A172 (cell line): ENCODE data around the gene FABP6. TPM values are rescaled to one million over a fixed set of nuclear protein-coding genes. Genes with fewer than 3 reads are reported as not detected.
"Not testable (repeated sequence)": the region's sequence is repeated elsewhere in the genome, so short reads cannot be mapped to it uniquely, and the experiment has no call there.

Experiments used
- DNase-seq: peaks from one replicate; pipeline ENCODE4 v3.0.0-alpha.2; 2015; ENCODE audit warnings: low spot score
- total RNA-seq: library from RNA; depleted of rRNA; stranded (reverse); fragments of >200 nt; shearing (Covaris generic); gene quantifications from 2 replicates; pipeline ENCODE4 v1.2.3, GENCODE V29; 2014

The FABP6 gene
- total RNA-seq, 1 experiment from 2014 or later: 0.17 TPM

DNA sequence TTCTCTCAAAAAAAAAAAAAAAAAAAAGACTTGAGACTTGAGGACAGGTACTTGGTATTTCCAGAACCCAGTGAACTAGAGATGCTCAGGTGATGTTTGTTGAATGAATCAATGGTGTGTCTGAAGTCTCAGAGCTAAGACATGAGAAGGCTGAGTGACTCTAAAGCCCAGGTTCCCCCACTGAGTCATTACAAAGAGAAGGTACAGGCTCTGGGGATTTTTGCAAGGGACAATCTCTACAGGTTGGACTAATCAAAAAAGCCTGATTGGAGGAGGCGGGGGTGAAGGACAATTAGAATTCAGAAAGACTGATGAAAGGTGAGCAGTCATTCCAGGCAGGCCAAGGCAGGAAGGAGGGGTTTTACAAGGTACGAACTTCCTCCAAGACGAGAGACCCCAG lies 8.2 kb upstream of the FABP6 start:
- DNase-seq: no peak

DNA sequence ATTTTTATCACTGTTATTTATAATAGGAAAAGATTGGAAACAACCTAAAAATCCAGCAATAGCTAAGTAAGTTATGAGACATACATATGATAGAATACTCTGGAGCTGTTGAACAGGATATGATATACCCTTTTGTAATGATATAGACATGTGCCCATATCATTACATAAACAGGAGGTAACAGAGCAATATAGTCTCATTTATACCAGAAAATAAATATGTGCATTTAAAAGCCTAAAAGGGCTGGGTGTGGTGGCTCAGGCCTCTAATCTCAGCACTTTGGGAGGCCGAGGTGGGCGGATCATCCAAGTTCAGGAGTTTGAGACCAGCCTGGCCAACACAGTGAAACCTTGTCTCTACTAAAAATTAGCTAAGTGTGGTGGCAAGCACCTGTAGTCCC lies 2.3 kb upstream of the FABP6 start:
- no peak for DNase-seq

DNA sequence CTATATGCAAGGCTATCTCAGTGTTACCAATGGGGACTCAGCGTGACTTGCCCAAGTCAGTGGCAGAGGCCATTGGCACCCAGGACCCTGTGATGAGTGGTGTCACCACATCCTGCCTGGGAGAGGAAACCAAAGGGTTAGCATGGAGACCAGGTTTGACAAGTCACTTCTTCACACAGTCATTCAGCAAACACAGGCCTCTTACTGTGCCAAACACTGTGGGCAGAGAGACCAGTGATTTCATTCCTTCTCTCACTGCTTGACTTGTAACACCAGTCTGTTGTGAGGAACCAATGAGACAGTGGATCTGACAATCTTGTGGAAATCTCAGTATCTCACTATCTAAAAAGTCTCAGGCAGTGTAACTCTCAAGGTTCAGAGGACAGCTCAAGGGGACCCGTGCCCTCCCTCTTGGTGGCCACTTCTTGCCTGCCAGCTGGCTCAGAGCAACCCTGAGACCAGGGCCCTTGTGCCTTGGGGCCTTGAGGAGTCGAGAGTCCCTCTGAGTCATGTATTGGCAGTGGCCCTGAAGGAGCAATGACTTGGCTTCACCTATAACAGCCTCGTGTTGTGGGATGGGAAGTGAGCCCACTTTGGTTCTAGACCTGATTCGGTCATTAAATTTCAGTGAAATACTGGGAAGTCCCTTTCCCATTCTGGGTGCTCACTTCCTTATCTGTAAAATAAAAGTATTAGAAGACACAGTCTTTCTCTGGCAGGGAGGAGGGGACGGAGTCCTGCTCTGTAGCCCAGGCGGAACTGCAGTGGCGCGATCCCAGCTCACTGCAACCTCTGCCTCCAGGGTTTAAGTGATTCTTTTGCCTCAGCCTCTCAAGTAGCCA lies 1.6 kb downstream of the FABP6 start:
- DNase-seq: peak; percentile 85

DNA sequence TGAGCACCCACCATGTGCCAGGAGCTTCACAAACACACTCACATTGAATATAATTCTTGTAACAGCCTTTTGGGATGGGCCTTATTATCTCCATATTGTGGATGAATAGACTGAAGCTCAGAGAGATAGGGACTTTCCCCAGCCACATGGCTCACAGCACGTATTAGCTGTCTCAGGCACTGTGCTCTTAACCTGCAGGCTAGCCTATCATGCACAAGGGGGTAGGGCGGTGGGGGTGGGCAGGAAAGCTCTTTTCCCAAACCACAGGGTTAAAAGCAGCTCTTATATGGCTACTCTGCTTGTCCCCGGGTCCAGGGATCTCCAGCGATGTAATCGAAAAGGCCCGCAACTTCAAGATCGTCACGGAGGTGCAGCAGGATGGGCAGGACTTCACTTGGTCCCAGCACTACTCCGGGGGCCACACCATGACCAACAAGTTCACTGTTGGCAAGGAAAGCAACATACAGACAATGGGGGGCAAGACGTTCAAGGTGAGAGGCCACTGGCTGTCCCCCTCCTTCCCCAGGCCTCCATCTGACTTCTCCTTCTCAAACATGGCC lies 2.6 kb downstream of the FABP6 start:
- DNase-seq: peak; percentile 11

DNA sequence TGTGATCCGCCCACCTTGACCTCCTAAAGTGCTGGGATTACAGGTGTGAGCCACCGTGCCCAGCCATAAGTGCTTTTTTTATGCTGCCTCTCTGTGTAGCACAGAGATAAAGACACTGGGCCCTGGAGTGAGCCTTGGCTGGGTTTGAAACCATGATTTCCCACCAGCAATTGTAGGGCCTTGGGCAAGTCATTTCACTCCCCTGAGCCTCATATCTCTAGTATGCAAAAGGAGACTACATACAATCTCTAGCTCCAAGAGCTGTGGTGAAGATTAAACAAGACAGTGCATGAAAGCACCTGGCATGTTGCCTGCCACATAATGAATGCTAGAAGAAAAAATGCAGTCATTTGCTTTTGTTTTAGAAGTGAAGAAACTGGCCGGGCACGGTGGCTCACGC lies 3.9 kb downstream of the FABP6 start:
- DNase-seq: no peak

DNA sequence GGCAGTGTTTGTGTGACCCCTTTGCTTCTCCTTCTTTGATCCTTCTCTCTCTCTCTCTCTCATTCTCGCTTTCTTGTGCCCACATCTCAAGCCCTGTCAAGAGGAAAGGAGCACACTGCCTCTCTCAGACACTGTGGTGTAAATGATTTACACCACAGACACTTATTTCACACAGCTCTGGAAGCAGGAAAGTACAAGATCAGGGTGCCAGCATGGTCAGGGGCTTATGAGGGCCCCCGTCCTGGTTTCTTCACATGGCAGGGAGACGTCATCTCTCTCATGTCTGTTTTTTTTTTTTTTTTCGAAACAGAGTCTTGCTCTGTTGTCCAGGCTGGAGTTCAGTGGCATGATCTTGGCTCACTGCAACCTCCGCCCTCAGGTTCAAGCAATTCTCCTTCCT lies 6.4 kb downstream of the FABP6 start:
- no peak for DNase-seq

DNA sequence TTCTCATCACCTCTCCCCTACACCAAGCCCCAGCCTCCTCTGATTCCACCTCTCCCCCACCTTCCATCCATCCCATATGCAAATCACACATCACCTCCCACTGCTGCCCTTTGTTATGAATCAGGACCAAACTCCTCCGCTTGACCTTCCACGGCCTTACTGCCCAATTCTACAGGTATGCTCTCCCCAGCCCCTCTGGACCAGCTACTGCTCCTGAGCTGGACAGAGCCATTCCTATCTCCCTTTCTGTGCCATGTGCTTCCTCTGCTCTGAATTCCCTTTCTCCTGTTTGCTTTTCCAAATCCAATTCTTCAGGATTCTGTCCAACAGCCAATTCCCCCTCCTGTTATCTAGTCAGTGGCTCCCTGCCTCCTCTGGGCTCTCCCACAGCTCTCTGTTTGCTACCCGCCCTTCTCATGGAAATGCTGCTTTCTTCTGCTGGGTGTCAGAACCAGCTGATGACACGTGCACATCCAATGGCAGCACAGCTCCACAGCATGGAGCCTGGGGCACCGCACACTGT lies 8.3 kb downstream of the FABP6 start:
- DNase-seq: no peak

DNA sequence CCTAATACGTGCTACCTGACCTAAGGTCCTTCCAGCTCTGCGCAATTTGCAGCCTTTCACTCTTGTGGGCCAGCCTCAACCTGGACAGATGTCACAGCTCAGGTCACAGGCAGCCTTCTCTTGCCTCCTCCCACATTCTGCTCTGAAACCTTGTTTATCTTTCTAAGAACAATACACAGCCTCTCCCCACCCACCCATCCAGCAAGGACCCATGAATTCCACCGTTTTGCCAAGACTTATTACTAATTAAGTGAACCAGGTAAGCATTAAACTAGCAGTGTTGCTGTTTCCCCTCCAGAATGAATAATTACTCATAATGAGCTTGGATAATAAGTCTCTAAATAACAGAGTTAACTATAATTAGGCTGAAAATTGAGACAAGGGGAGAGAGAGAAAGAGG lies 11.0 kb downstream of the FABP6 start:
- no peak for DNase-seq

DNA sequence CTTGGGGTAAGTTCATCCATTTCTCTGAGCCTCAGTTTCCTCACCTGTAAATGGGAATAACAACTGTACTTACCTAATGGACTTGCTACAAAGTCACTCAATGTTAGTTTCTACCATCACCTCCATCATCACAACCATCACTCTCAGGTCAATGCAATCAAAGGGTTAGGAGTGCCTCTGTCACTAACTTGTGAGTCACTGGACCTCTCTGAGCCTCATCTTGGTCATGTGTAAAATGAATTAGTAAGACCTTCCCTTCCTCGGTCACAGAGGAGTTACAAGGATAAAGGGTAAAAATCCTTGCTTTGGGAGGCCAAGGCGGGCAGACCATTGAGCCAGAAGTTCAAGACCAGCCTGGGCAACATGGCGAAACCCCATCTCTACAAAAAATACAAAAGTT lies 12.8 kb downstream of the FABP6 start:
- DNase-seq: peak; percentile 11

DNA sequence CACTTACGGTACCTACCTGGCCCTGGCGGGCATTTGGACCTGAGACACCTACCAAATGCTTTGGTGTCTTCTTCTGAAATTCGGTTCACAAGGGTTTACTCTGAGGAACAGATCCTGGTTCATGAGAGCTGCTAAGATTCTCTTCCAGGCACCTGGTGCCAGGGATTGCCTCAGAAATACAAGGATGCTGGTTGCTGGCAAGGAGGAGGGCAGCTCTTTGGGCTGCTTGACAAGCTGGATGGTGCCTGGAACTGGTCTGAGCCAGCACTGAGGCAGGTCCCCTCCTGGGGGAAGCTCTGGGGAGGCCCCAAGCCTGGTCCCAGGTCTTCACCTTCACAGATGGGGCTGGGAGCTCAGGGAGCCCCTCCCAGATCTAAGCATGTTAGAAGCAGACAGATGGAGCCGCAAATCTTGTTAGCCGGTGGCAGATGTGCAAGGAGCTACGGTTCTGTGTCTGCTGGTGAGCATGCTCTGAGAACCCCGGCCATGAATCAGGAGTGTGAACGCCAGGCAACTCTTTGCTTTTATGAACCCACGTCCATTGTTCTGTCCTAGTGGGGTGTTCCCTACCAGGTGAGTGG lies 16.3 kb downstream of the FABP6 start:
- DNase-seq: no peak

DNA sequence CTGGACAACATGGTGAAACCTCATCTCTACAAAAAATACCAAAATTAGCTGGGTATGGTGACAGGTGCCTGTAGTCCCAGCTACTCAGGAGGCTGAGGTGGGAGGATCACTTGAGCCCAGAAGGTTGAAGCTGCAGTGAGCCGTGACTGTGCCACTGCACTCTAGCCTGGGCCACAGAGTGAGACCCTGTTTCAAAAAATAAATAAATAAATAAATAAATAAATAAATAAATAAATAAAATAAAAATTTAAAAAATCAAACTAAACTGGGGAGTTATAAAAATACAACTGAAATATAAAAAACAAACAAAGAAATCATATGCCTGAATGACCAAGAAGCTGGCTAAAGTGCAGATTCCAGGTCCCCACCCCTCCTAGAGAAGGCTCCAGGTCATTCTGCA lies 20.3 kb downstream of the FABP6 start:
- not testable (repeated sequence) for DNase-seq

DNA sequence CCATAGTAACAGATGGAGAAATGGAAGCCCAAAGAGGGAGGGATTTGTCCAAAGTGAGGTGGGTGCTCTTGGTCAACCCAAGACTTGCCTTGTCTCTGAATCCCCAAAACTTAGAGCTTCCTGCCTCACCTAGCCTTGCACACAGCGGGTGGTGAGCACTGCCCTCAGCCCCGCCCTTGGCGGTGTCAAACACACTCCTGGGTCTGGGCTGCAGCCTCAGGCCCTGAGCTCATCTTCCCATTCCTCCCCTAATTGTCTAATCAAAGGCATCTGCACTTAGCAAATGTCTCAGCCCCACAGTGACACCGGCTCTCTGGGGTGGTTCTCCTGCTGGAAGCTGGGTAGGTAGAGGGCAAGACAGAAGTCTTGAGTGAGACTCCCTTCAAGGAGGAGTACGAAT lies 20.9 kb downstream of the FABP6 start:
- DNase-seq: no peak

DNA sequence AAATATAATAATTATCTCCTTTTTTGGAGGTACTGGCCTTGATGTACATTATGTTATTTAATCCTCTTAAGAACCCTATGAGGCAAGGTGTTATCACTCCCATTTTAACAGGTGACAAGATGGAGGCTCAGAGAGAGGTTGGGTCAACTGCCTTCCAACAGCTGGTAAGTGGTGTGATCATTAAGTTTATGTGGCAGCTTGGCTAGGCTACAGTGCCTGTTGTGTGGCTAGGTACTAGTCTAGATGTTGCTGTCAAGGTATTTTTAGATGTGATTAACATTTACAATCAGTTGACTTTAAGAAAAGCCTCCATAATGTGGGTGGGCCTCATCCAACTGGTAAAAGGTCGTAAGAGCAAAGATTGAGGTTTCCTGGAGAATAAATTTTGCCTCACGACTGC lies 21.5 kb downstream of the FABP6 start:
- no peak for DNase-seq

DNA sequence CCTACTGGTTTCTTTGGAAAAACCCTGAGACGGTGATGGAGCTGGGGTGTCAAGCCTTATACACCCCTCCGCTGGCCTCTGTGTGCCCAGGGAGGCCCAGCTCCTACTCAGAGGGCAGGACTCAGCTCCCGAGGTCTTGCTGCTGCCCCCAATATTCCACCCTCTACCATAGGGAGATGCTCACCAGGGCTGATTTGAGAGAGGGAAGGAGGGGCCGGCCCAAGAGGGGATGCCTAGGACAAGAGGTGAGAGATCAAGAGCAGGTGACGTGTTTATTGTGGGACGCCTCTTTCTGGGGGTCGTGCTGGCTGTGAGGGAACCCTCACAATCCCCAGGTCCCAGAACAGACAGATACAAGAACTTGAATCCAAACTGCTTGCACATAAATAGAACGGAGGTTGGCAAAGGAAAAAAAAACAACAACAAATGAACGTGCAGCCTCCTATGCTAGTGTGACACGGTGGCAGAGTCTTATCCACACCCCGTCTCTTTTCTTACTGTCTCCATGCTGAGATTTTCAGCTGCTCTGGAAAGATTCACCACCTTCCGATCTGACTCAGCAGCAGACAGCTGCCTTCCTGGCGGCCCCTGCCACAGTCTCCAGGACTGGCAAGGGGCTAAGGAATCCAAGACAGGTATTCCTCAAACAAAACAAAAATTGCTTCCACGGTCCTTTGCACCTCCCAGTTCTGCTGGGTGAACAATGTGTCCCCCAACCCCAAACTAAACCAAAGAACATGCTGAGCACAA lies 22.3 kb downstream of the FABP6 start:
- DNase-seq: no peak

DNA sequence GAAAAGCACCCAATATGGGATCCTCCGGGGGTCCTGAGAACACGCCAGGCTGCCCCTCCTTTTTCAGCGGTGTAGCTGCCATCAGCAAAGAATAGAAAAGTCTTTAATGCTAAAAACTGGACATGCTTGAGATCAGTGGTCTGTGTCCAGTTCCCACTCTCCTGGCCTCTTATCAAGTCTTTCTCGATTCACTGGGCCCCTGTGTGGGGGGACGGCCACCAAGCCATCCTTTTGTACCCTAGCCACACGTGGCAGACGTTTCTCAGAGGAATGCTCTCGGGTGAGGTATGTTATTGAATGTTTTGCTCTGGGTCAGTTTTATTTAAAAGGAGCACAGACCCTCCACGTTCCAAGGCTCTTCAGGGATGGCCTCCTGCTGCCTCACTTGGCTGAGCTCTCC lies 23.6 kb downstream of the FABP6 start:
- DNase-seq: no peak

DNA sequence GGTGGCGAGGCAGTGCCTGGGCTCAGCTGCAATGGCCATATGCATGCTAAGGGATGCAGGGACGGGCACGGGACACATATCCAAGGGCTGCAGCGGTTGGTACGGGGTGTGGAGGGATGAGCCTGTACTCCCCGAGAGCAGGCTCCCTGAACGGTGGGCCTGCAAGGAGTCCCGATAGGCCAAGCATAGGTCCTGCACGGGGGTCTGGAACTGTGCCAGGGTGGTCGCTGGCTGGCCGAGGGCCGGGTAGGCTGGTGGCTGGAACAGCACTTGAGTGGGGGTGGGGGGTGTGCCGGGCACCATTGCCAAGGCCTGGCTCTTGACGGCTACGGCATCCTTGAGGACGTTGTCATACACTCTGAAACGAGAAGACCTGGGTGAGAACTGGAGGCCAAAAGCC lies 24.1 kb downstream of the FABP6 start:
- no peak for DNase-seq

DNA sequence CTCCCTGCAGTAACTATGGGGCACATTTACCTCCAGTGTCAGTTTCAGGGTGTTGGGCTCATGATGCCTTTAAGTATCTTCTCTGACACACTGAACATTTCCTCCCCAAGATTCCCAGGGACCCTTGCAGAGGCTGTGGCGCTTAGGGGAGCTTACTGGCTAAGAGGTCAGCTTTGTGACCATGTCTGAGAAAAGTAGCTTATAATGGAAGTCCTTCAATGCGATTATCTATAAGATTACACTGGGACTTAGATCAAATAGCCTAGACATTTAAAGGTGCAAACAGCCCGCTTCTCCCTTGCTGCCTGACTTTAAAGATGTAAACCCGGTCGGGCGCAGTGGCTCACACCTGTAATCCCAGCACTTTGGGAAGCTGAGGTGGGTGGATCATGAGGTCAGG lies 25.4 kb downstream of the FABP6 start:
- no peak for DNase-seq

DNA sequence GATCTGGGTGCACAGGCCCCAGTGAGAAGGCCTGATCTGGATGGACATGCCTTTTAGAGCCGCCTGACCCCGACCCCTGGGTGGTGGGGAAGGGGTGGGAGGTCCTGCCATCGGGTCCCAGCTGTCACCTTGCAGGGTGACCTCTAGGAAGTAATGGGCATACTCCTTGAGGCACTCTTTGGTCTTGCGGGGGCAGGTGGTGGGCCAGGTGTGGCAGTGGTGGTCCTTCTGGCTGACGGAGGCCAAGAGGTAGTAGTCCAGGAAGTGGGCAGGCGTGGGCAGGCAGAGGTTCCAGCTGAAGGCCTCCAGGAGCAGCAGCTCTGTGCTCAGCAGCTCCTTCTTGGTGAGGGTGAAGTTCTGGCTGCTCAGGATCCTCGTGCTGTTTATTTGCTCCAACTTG lies 30.0 kb downstream of the FABP6 start:
- DNase-seq: no peak

DNA sequence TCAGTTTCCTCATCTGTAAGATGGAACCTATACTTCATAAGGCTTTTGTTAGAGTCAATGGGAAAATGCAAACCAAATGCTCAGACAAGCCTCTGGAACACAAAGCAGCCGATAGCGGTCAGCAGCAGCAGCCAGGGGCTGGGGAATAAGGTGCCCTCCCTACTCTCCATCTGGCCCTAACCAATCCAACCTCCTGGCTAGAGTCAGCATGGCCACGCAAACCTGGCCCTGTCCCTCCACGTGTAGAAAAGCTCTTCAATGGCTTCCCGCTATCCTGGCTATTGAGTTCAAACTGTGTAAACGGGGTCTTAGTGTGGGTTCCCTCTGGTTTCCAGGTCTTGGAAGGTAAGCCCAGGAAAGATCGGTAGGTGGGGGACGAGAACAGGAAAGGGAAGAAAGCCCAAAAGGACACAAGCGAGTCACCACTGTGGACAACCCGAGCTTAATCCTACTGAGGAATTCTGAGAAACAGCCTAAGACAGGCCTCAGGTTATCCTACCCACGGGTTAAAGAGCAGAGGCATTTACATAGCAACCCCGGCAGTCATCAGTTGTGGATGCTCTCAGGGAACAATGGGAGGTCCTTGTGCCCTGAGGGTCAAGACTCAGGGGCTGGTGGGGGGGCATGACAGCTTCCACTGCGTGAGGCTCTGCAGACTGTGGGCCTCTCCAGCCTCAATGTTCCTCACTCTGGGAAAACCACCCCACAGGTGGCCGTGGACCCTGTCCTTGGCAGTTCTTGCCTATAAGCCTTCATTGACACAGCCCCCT lies 30.9 kb downstream of the FABP6 start:
- no peak for DNase-seq

DNA sequence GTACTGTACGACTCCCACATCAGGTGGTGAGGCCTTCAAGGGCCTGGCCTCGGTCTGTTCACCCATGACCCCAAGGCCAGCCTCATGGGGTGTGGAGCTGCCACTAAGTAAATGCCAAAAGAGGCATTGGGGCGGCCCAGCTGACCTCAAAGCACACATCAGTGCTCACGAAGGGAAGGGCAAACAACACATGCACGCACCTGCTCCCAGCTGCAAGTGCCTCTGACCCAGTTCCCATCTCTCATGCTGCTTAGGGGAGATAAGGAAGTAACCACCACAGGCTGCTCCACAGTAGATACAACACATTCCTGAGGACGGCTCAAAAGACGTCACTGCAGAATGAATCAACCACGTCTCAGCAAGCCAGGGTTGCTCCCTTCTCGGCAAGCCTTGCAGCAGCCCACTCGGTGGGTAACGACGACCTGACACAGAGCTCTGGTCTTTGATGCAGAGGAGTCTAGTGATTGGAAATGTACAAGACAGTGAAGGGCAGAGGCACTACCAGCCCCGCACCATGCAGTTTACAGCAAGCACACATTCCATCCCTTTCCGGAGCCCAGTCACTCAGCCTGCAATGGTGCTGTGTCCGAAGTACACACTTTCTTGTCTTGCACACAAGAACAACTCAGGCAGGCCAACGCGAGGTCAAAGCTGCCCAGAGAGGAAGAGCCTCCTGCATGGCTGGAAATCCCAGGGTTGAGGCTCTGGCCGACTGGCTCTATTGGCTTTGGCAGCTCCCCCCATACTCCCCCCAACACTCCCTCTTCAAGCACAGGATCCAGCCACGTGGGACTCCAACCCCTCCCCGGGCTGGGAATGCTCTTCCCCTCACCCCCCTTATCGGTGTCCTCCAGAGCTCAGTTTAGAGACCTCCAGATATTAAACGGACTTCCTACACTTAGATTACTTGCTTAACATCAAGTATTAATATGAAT lies 31.8 kb downstream of the FABP6 start:
- peak; percentile 43 for DNase-seq
